ENCODE measurements around the gene TEKT4. TPM values are rescaled to one million over a fixed set of nuclear protein-coding genes. Genes with fewer than 3 reads are reported as not detected.

TEKT4 gene
- total RNA-seq, 1 experiment from 2014 or later: not detected

GRCh38 chr2:94869131-94869530 lies 2.1 kb upstream of the TEKT4 start:
- H3K4me1 Mint-ChIP-seq: peaks cover 10% of the 10 kb centered on the region
- H3K4me3 Mint-ChIP-seq: no peak overlapping the region
- no peaks in the 10 kb centered on the region for H3K9me3 Mint-ChIP-seq
- TF ChIP-seq MAX (CRISPR knock-in tag; IDR thresholded peaks at IDR 0.05): no peak
- TF ChIP-seq ETV6 (CRISPR knock-in tag; IDR thresholded peaks at IDR 0.05): no peak
- TF ChIP-seq CBFB (CRISPR knock-in tag; IDR thresholded peaks at IDR 0.05; ENCODE audit: low read depth): no peak
- TF ChIP-seq ARID4B (CRISPR knock-in tag; IDR thresholded peaks at IDR 0.05; ENCODE audit: borderline replicate concordance): no peak
- no peak for TF ChIP-seq ZNF281 (CRISPR knock-in tag; IDR thresholded peaks at IDR 0.05)
- no peak for TF ChIP-seq TEAD1 (CRISPR knock-in tag; IDR thresholded peaks at IDR 0.05)
- no peak overlapping the region for H3K27ac Mint-ChIP-seq
- DNase-seq (ENCODE audit: low spot score) (no peak), ATAC-seq (no peak)
- H3K27me3 Mint-ChIP-seq (ENCODE audit: low read depth): peaks cover 51% of the 10 kb centered on the region
- CTCF ChIA-PET: no interaction called here
- POLR2A ChIA-PET: no interaction called here
- no peaks in the 10 kb centered on the region for H3K36me3 Mint-ChIP-seq

GRCh38 chr2:94869552-94870439 lies 1.4 kb upstream of the TEKT4 start:
- ChIA-PET CTCF (interaction anchor here (0.5 to 3.0 kb wide), 4 partner anchors 8 to 546 kb away, joined by 3 to 37 read pairs (median 4); no protein-coding TSS in a partner anchor), POLR2A (no interaction called here)
- H3K27me3 Mint-ChIP-seq (ENCODE audit: low read depth): peaks cover 48% of the 10 kb centered on the region
- TF ChIP-seq USF2 (CRISPR knock-in tag; IDR thresholded peaks at IDR 0.05) (no peak), JAZF1 (CRISPR knock-in tag; IDR thresholded peaks at IDR 0.05) (no peak), JUN (CRISPR knock-in tag; IDR thresholded peaks at IDR 0.05) (no peak), ZNF423 (CRISPR knock-in tag; IDR thresholded peaks at IDR 0.05) (no peak), CTCF (IDR thresholded peaks at IDR 0.05) (no peak), NR3C1 (CRISPR knock-in tag; conservative IDR thresholded peaks at IDR 0.05; ENCODE audit: low read depth) (no peak), CBFB (CRISPR knock-in tag; IDR thresholded peaks at IDR 0.05; ENCODE audit: low read depth) (no peak), ZNF416 (CRISPR knock-in tag; IDR thresholded peaks at IDR 0.05) (no peak), STAT6 (CRISPR knock-in tag; conservative IDR thresholded peaks at IDR 0.05; ENCODE audit: low read depth) (no peak), ERG (CRISPR knock-in tag; IDR thresholded peaks at IDR 0.05) (no peak), GABPB1 (CRISPR knock-in tag; IDR thresholded peaks at IDR 0.05) (no peak)
- H3K4me3 Mint-ChIP-seq: no peak overlapping the region
- no peak for DNase-seq (ENCODE audit: low spot score)
- no peaks in the 10 kb centered on the region for H3K9me3 Mint-ChIP-seq
- H3K4me1 Mint-ChIP-seq: peaks cover 10% of the 10 kb centered on the region
- ATAC-seq: no peak
- no peak overlapping the region for H3K27ac Mint-ChIP-seq
- no peaks in the 10 kb centered on the region for H3K36me3 Mint-ChIP-seq
